Stimulated activated CD8-positive, alpha-beta memory T cell treated with anti-CD3 and anti-CD28 coated beads, Interleukin-2, amount 100 ng/mL, for 48 hours (primary cell): ENCODE data around the gene TIFAB.
"Not testable (repeated sequence)": the region's sequence is repeated elsewhere in the genome, so short reads cannot be mapped to it uniquely, and the experiment has no call there.

ENCODE experiments used
- DNase-seq, 2 donors: peaks; one replicate each; pipeline ENCODE4 v3.0.0-alpha.2; 2020; ENCODE audit warnings: low read depth in 2 of 2

Gene TIFAB

GRCh38 chr5:135452321-135453030 is at the start of gene TIFAB:
TSS of gene TIFAB (minus strand) at chr5:135452351. CDS start at chr5:135449939, 2,412 bp downstream.
- DNase-seq, result no peak

- DNase-seq, result no peak
Measured at GRCh38 chr5:135498637-135498995, 46.5 kb upstream of the TIFAB start.

- DNase-seq, result no peak
Measured at GRCh38 chr5:135497971-135498636, 46.0 kb upstream of the TIFAB start.

GRCh38 chr5:135495531-135495930 is 43.4 kb upstream of the TIFAB start:
- not testable (repeated sequence) for DNase-seq

GRCh38 chr5:135494196-135494595 is 42.0 kb upstream of the TIFAB start:
- no peak for DNase-seq

- DNase-seq, result no peak
Measured at GRCh38 chr5:135493406-135494180, 41.4 kb upstream of the TIFAB start.

GRCh38 chr5:135492319-135492626 is 40.1 kb upstream of the TIFAB start:
- DNase-seq, result no peak

GRCh38 chr5:135491552-135492318 is 39.6 kb upstream of the TIFAB start:
- no peak for DNase-seq

GRCh38 chr5:135491038-135491551 is 38.9 kb upstream of the TIFAB start:
- DNase-seq, result no peak

- DNase-seq, result no peak
Measured at GRCh38 chr5:135490245-135491037, 38.3 kb upstream of the TIFAB start.

- DNase-seq, result no peak
Measured at GRCh38 chr5:135489466-135490244, 37.5 kb upstream of the TIFAB start.

GRCh38 chr5:135488727-135489465 is 36.7 kb upstream of the TIFAB start:
- DNase-seq, result no peak

GRCh38 chr5:135487839-135488514 is 35.8 kb upstream of the TIFAB start:
- no peak for DNase-seq

GRCh38 chr5:135487037-135487395 is 34.9 kb upstream of the TIFAB start:
- no peak for DNase-seq

- DNase-seq, result no peak
Measured at GRCh38 chr5:135486131-135487036, 34.2 kb upstream of the TIFAB start.

GRCh38 chr5:135484674-135485086 is 32.5 kb upstream of the TIFAB start:
- DNase-seq, result no peak

GRCh38 chr5:135483254-135483653 is 31.1 kb upstream of the TIFAB start:
- no peak for DNase-seq

- no peak for DNase-seq
Measured at GRCh38 chr5:135482381-135482933, 30.3 kb upstream of the TIFAB start.
